SK-N-SH treated with all-trans-retinoic acid at 6 μM for 48 hours (cell line): ENCODE data around the gene CCDC150.

ENCODE experiments used
- ATAC-seq: fragments of 200-7000 bp; cut with Tn5 transposase; 3 replicates; pipeline ENCODE4 v1.9.1; 2020; ENCODE audit warnings: mild to moderate bottlenecking, moderate library complexity
- ARNTL ChIP-seq: fragments of 450-650 bp; formaldehyde crosslinking; IDR thresholded peaks from 2 replicates; pipeline ENCODE4 v1.5.0; 2020; ENCODE audit warnings: low read depth, mild to moderate bottlenecking, moderate library complexity, borderline replicate concordance
- BACH2 ChIP-seq: fragments of 250-450 bp; sonication (Bioruptor Pico); IDR thresholded peaks from 2 replicates; pipeline ENCODE4 v1.9.0; 2021; ENCODE audit warnings: mild to moderate bottlenecking, borderline replicate concordance
- CSDC2 ChIP-seq: fragments of 250-450 bp; sonication (Bioruptor Pico); IDR thresholded peaks from 2 replicates; pipeline ENCODE4 v1.5.0; 2020; ENCODE audit warnings: mild to moderate bottlenecking, moderate library complexity
- CSRNP3 ChIP-seq: fragments of 250-450 bp; sonication (Bioruptor Pico); IDR thresholded peaks from 2 replicates; pipeline ENCODE4 v1.5.1; 2021; ENCODE audit warnings: mild to moderate bottlenecking, moderate library complexity
- GLIS3 ChIP-seq: fragments of 250-450 bp; sonication (Bioruptor Pico); IDR thresholded peaks from 2 replicates; pipeline ENCODE4 v1.5.0; 2020; ENCODE audit warnings: mild to moderate bottlenecking, moderate library complexity
- PATZ1 ChIP-seq: fragments of 250-450 bp; sonication (Bioruptor Pico); IDR thresholded peaks from 2 replicates; pipeline ENCODE4 v1.8.0; 2020; ENCODE audit warnings: mild to moderate bottlenecking, moderate library complexity, borderline replicate concordance
- PPARA ChIP-seq: fragments of 250-450 bp; sonication (Bioruptor Pico); IDR thresholded peaks from 2 replicates; pipeline ENCODE4 v1.5.0; 2020; ENCODE audit warnings: mild to moderate bottlenecking, borderline replicate concordance
- RARB ChIP-seq: fragments of 250-450 bp; sonication (Bioruptor Pico); IDR thresholded peaks from 2 replicates; pipeline ENCODE4 v1.8.0; 2021; ENCODE audit warnings: mild to moderate bottlenecking, moderate library complexity
- SNAI2 ChIP-seq: fragments of 250-450 bp; sonication (Bioruptor Pico); IDR thresholded peaks from 2 replicates; pipeline ENCODE4 v1.5.0; 2020; ENCODE audit warnings: mild to moderate bottlenecking, moderate library complexity
- TCF4 ChIP-seq: fragments of 250-450 bp; sonication (Bioruptor Pico); IDR thresholded peaks from 2 replicates; pipeline ENCODE4 v1.8.0; 2021; ENCODE audit warnings: mild to moderate bottlenecking, moderate library complexity, borderline replicate concordance
- TOX ChIP-seq: fragments of 250-450 bp; sonication (Bioruptor Pico); IDR thresholded peaks from 2 replicates; pipeline ENCODE4 v1.8.0; 2021; ENCODE audit warnings: mild to moderate bottlenecking, moderate library complexity, borderline replicate concordance
- ZC3H10 ChIP-seq: fragments of 250-450 bp; sonication (Bioruptor Pico); IDR thresholded peaks from 2 replicates; pipeline ENCODE4 v1.5.1; 2021; ENCODE audit warnings: mild to moderate bottlenecking, moderate library complexity
- ZFP3 ChIP-seq: fragments of 250-450 bp; sonication (Bioruptor Pico); IDR thresholded peaks from 2 replicates; pipeline ENCODE4 v1.5.0; 2020; ENCODE audit warnings: mild to moderate bottlenecking, moderate library complexity
- ZNF565 ChIP-seq: fragments of 450-650 bp; formaldehyde crosslinking; conservative IDR thresholded peaks from 2 replicates; pipeline ENCODE4 v1.5.0; 2020; ENCODE audit warnings: low read depth, mild to moderate bottlenecking, moderate library complexity
- ZNF8 ChIP-seq: fragments of 450-650 bp; formaldehyde crosslinking; IDR thresholded peaks from 2 replicates; pipeline ENCODE4 v1.5.0; 2020; ENCODE audit warnings: mild to moderate bottlenecking, moderate library complexity
- TF ChIP-seq, protein P1 (sequence below): fragments of 250-450 bp; sonication (Bioruptor Pico); IDR thresholded peaks from 2 replicates; pipeline ENCODE4 v1.8.0; 2021; ENCODE audit warnings: low read depth, mild to moderate bottlenecking, moderate library complexity, borderline replicate concordance
- TF ChIP-seq, protein P2 (sequence below): fragments of 250-450 bp; sonication (Bioruptor Pico); IDR thresholded peaks from 2 replicates; pipeline ENCODE4 v1.5.0; 2020; ENCODE audit warnings: mild to moderate bottlenecking, moderate library complexity

Gene CCDC150

GRCh38 chr2:196639180-196640030, at the start of gene CCDC150:
CCDC150 (plus strand) TSS chr2:196639715; CDS start chr2:196639767, 52 bp downstream.
- peak; percentile 100 for ATAC-seq
- no peak for TF ChIP-seq ZNF8
- TF ChIP-seq, protein P1, sequence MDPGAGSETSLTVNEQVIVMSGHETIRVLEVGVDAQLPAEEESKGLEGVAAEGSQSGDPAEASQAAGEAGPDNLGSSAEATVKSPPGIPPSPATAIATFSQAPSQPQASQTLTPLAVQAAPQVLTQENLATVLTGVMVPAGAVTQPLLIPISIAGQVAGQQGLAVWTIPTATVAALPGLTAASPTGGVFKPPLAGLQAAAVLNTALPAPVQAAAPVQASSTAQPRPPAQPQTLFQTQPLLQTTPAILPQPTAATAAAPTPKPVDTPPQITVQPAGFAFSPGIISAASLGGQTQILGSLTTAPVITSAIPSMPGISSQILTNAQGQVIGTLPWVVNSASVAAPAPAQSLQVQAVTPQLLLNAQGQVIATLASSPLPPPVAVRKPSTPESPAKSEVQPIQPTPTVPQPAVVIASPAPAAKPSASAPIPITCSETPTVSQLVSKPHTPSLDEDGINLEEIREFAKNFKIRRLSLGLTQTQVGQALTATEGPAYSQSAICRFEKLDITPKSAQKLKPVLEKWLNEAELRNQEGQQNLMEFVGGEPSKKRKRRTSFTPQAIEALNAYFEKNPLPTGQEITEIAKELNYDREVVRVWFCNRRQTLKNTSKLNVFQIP, result no peak
- TF ChIP-seq, protein P2, sequence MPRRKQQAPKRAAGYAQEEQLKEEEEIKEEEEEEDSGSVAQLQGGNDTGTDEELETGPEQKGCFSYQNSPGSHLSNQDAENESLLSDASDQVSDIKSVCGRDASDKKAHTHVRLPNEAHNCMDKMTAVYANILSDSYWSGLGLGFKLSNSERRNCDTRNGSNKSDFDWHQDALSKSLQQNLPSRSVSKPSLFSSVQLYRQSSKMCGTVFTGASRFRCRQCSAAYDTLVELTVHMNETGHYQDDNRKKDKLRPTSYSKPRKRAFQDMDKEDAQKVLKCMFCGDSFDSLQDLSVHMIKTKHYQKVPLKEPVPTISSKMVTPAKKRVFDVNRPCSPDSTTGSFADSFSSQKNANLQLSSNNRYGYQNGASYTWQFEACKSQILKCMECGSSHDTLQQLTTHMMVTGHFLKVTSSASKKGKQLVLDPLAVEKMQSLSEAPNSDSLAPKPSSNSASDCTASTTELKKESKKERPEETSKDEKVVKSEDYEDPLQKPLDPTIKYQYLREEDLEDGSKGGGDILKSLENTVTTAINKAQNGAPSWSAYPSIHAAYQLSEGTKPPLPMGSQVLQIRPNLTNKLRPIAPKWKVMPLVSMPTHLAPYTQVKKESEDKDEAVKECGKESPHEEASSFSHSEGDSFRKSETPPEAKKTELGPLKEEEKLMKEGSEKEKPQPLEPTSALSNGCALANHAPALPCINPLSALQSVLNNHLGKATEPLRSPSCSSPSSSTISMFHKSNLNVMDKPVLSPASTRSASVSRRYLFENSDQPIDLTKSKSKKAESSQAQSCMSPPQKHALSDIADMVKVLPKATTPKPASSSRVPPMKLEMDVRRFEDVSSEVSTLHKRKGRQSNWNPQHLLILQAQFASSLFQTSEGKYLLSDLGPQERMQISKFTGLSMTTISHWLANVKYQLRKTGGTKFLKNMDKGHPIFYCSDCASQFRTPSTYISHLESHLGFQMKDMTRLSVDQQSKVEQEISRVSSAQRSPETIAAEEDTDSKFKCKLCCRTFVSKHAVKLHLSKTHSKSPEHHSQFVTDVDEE (CRISPR knock-in tag), result 0 out of 2 replicates have a peak, but pooled peaks have one; percentile 30
- no peak for TF ChIP-seq PPARA

- ATAC-seq, result no peak
- TF ChIP-seq ZNF565 (CRISPR knock-in tag) (no peak), ARNTL (CRISPR knock-in tag) (no peak), RARB (CRISPR knock-in tag) (no peak), CSRNP3 (no peak), TOX (no peak)
Observed at GRCh38 chr2:196590286-196590685, 49.2 kb upstream of the CCDC150 start.

- TF ChIP-seq GLIS3 (no peak), ZNF565 (CRISPR knock-in tag) (no peak), SNAI2 (CRISPR knock-in tag) (no peak), ARNTL (CRISPR knock-in tag) (no peak), CSDC2 (CRISPR knock-in tag) (no peak), BACH2 (CRISPR knock-in tag) (no peak), TOX (no peak), ZNF8 (no peak), PATZ1 (no peak), CSRNP3 (no peak), ZC3H10 (CRISPR knock-in tag) (no peak), TCF4 (CRISPR knock-in tag) (no peak), PPARA (no peak), ZFP3 (no peak)
- TF ChIP-seq, protein P1, result no peak
- no peak for ATAC-seq
Observed at GRCh38 chr2:196591004-196591403, 48.5 kb upstream of the CCDC150 start.
